IMR-90 (cell line): ENCODE results near the gene TAX1BP1. TPM values are rescaled to one million over a fixed set of nuclear protein-coding genes. Genes with fewer than 3 reads are reported as not detected.
"Not testable (repeated sequence)": the region's sequence is repeated elsewhere in the genome, so short reads cannot be mapped to it uniquely, and the experiment has no call there.

ENCODE experiments used
- ATAC-seq: fragments of 200-7000 bp; cut with Tn5 transposase; 2 replicates; pipeline ENCODE4 v1.9.1; 2020; ENCODE audit warnings: low read depth, mild to moderate bottlenecking, moderate library complexity
- BruUV-seq: library from RNA; stranded (reverse); fragments of 400-500 nt; replicated peaks from 2 replicates; lab custom pipeline; 2021; lab: Mats Ljungman, UMichigan
- CTCF ChIA-PET: fragments of 300-600 bp; formaldehyde crosslinking; extraction: SDS; loops from one replicate; lab custom pipeline; 2021; ENCODE audit warnings: antibody characterized with exemption; lab: Yijun Ruan, JAX
- POLR2A ChIA-PET: fragments of 300-600 bp; sonication (Branson Sonifier 250); formaldehyde crosslinking; loops from one replicate; lab custom pipeline; 2022; ENCODE audit warnings: antibody characterized with exemption; ENCODE audit not compliant: unreplicated experiment; lab: Charles Lee
- DNase-seq: peaks from one replicate; pipeline ENCODE4 v3.0.0; 2013
- H2AFZ ChIP-seq: replicated peaks from 2 replicates; pipeline ENCODE3; 2013; ENCODE audit warnings: low read length, mild to moderate bottlenecking; ENCODE audit not compliant: poor library complexity
- H2AK5ac ChIP-seq: 2 replicates; pipeline ENCODE4 v1.6.1; 2013; ENCODE audit warnings: low read depth, low read length, inconsistent platforms
- H2AK9ac ChIP-seq: replicated peaks from 2 replicates; pipeline ENCODE3; 2013; ENCODE audit warnings: mild to moderate bottlenecking, low read depth, low read length, moderate library complexity; ENCODE audit not compliant: poor library complexity
- H2BK120ac ChIP-seq: 2 replicates; pipeline ENCODE4 v1.6.1; 2013; ENCODE audit warnings: low read depth, low read length, inconsistent platforms
- H2BK15ac ChIP-seq: 3 replicates; pipeline ENCODE4 v1.6.1; 2013; ENCODE audit warnings: low read depth, low read length, inconsistent platforms
- H2BK20ac ChIP-seq: 2 replicates; pipeline ENCODE4 v1.6.1; 2013; ENCODE audit warnings: low read depth, mild to moderate bottlenecking, inconsistent platforms, low read length, moderate library complexity
- H2BK5ac ChIP-seq: 2 replicates; pipeline ENCODE4 v1.6.1; 2013; ENCODE audit warnings: mild to moderate bottlenecking, low read depth, low read length, inconsistent platforms; ENCODE audit not compliant: poor library complexity, severe bottlenecking
- H3K14ac ChIP-seq: replicated peaks from 2 replicates; pipeline ENCODE4 v1.6.1; 2013; ENCODE audit warnings: low read depth, low read length, inconsistent platforms
- H3K18ac ChIP-seq: 2 replicates; pipeline ENCODE4 v1.6.1; 2013; ENCODE audit warnings: low read depth, low read length, control low read depth
- H3K23ac ChIP-seq: 2 replicates; pipeline ENCODE4 v1.6.1; 2013; ENCODE audit warnings: low read depth, low read length, inconsistent platforms
- H3K27ac ChIP-seq: 2 replicates; pipeline ENCODE4 v1.5.1; 2013; ENCODE audit warnings: mild to moderate bottlenecking, control low read depth, low read length; ENCODE audit not compliant: insufficient read depth
- H3K27me3 ChIP-seq: 2 replicates; pipeline ENCODE4 v1.6.1; 2013; ENCODE audit warnings: low read length; ENCODE audit not compliant: control insufficient read depth, insufficient read depth
- H3K36me3 ChIP-seq: 2 replicates; pipeline ENCODE4 v1.6.1; 2013; ENCODE audit warnings: low read length, mixed read lengths; ENCODE audit not compliant: control insufficient read depth, insufficient read depth
- H3K4ac ChIP-seq: 2 replicates; pipeline ENCODE4 v1.6.1; 2013; ENCODE audit warnings: low read depth, low read length, inconsistent platforms
- H3K4me1 ChIP-seq: 2 replicates; pipeline ENCODE4 v1.6.1; 2013; ENCODE audit warnings: low read length, mixed read lengths; ENCODE audit not compliant: control insufficient read depth, insufficient read depth
- H3K4me2 ChIP-seq: 2 replicates; pipeline ENCODE4 v1.6.1; 2013; ENCODE audit warnings: low read depth, mild to moderate bottlenecking, control low read depth, low read length, moderate library complexity
- H3K4me3 ChIP-seq: 2 replicates; pipeline ENCODE4 v1.5.1; 2013; ENCODE audit warnings: low read depth, mild to moderate bottlenecking, control low read depth, low read length, moderate library complexity; ENCODE audit not compliant: insufficient read depth
- H3K56ac ChIP-seq: 2 replicates; pipeline ENCODE4 v1.6.1; 2013; ENCODE audit warnings: low read length, inconsistent platforms; ENCODE audit not compliant: insufficient read depth; ENCODE audit errors: extremely low read depth
- H3K79me1 ChIP-seq, 2 experiments: 2 replicates each; pipeline ENCODE4 v1.6.1; 2013; ENCODE audit warnings: low read length in 2 of 2, inconsistent platforms in 1 of 2, low read depth in 1 of 2
- H3K9ac ChIP-seq: 2 replicates; pipeline ENCODE4 v1.6.1; 2013; ENCODE audit warnings: low read depth, low read length, control low read depth
- H3K9me1 ChIP-seq: 2 replicates; pipeline ENCODE4 v1.6.1; 2013; ENCODE audit warnings: low read length, inconsistent platforms; ENCODE audit not compliant: insufficient read depth
- H3K9me3 ChIP-seq: 2 replicates; pipeline ENCODE4 v1.6.1; 2013; ENCODE audit warnings: low read length; ENCODE audit not compliant: control insufficient read depth, insufficient read depth
- H4K20me1 ChIP-seq: 2 replicates; pipeline ENCODE4 v1.6.1; 2013; ENCODE audit warnings: low read length, inconsistent platforms; ENCODE audit not compliant: insufficient read depth
- H4K5ac ChIP-seq: 2 replicates; pipeline ENCODE4 v1.6.1; 2013; ENCODE audit warnings: mild to moderate bottlenecking, low read depth, low read length, control low read depth
- H4K8ac ChIP-seq, 2 experiments: 2 replicates each; pipeline ENCODE4 v1.6.1; 2013; ENCODE audit warnings: low read depth in 2 of 2, low read length in 2 of 2, control low read depth in 1 of 2, inconsistent platforms in 1 of 2
- H4K91ac ChIP-seq: 2 replicates; pipeline ENCODE4 v1.6.1; 2013; ENCODE audit warnings: low read depth, low read length, inconsistent platforms; ENCODE audit not compliant: insufficient read depth
- MAFK ChIP-seq: IDR thresholded peaks from 2 replicates; pipeline ENCODE4 v1.6.1; 2012; ENCODE audit warnings: low read depth, low read length, improper control_type of control experiment
- WGBS, 2 experiments: methylation state at CpG; one replicate each; pipeline versions ENCODE4 v1.1.5 to v1.1.7; 2013; ENCODE audit warnings: missing lambda C conversion rate in 2 of 2; ENCODE audit not compliant: insufficient read length in 1 of 2; ENCODE audit errors: extremely low coverage in 2 of 2; 5-methylcytosine and 5-hydroxymethylcytosine counted together
- dilution Hi-C: fragments of 300-500 bp; cut with HindIII; formaldehyde crosslinking; loops from one replicate; pipeline ENCODE4 v1.14.3; 2018; ENCODE audit warnings: low sequenced_read_pairs; ENCODE audit not compliant: unreplicated experiment
- in situ Hi-C: fragments of 300-500 bp; cut with MboI; formaldehyde crosslinking; loops from 3 replicates; pipeline ENCODE4 v1.14.3; 2019; ENCODE audit warnings: low sequenced_read_pairs, inconsistent platforms, mixed read lengths
- intact Hi-C: fragments of 100-400 bp; cut with micrococcal nuclease; formaldehyde crosslinking; loops from 2 replicates; pipeline ENCODE4 v1.10.0; 2022
- polyA plus RNA-seq, 3 experiments: library from polyadenylated mRNA; depleted of rRNA; stranded (reverse); fragments of >200 nt; gene quantifications; 2 replicates each; pipeline ENCODE4 v1.2.3, GENCODE V29; 2012; ENCODE audit warnings: low replicate concordance in 1 of 3
- total RNA-seq: library from RNA; depleted of rRNA; stranded (reverse); fragments of >200 nt; gene quantifications from 2 replicates; pipeline ENCODE4 v1.2.3, GENCODE V29; 2012

TAX1BP1 gene
- total and polyA plus RNA-seq, 2 of the 4 experiments (the other 2 are of a cell fraction) = 49.0 to 52.7 TPM

DNA sequence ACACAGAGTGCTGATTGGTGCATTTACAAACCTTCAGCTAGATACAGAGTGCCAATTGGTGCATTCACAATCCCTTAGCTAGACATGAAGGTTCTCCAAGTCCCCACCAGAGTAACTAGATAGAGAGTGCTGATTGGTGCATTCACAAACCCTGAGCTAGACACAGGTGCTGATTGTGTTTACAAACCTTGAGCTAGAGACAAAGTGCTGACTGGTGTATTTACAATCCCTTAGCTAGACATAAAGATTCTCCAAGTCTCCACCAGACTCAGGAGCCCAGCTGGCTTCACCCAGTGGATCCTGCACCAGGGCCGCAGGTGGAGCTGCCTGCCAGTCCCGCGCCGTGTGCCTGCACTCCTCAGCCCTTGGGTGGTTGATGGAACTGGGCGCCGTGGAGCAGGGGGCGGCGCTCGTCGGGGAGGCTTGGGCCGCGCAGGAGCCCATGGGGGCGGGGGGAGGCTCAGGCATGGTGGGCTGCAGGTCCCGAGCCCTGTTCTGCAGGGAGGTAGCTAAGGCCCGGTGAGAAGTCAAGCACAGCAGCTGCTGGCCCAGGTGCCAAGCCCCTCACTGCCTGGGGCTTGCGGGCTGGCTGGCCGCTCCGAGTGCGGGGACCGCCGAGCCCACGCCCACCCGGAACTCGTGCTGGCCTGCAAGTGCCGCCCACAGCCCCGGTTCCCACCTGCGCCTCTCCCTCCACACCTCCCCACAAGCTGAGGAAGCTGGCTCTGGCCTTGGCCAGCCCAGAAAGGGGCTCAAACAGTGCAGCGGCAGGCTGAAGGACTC is 116.9 kb downstream of the TAX1BP1 start:
- H4K8ac ChIP-seq, H3K9me3 ChIP-seq, CTCF ChIA-PET, H2AFZ ChIP-seq, H2AK9ac ChIP-seq, H4K20me1 ChIP-seq, dilution Hi-C loops, H2BK15ac ChIP-seq, intact Hi-C loops, H3K27me3 ChIP-seq, ATAC-seq, H2BK5ac ChIP-seq, H3K23ac ChIP-seq, DNase-seq, H3K14ac ChIP-seq, H4K5ac ChIP-seq, H4K91ac ChIP-seq, H3K56ac ChIP-seq, H3K4me2 ChIP-seq, H3K4me1 ChIP-seq, H3K27ac ChIP-seq, H3K36me3 ChIP-seq, H3K79me1 ChIP-seq, H2AK5ac ChIP-seq, H3K9ac ChIP-seq, in situ Hi-C loops, H2BK20ac ChIP-seq, H3K18ac ChIP-seq, BruUV-seq, H2BK120ac ChIP-seq, POLR2A ChIA-PET, H3K4ac ChIP-seq, H3K4me3 ChIP-seq, H3K9me1 ChIP-seq: not testable (repeated sequence)
- WGBS, 2 experiments = 100% methylated on average over 1 of the region's 28 CpGs; no CpG with 5 or more reads in 1 of the 2 experiments
- TF ChIP-seq MAFK = peak; percentile 50
